GM10847 (cell line): ENCODE results near the gene PPIC.

Experiments
- POLR2A ChIP-seq: IDR thresholded peaks from 2 replicates; pipeline ENCODE4 v1.6.1; 2011; ENCODE audit not compliant: insufficient read length; ENCODE audit errors: extremely low read depth

Gene PPIC

GRCh38 chr5:122981846-122982245 lies 54.7 kb downstream of the PPIC start:
- no peak for TF ChIP-seq POLR2A

DNA sequence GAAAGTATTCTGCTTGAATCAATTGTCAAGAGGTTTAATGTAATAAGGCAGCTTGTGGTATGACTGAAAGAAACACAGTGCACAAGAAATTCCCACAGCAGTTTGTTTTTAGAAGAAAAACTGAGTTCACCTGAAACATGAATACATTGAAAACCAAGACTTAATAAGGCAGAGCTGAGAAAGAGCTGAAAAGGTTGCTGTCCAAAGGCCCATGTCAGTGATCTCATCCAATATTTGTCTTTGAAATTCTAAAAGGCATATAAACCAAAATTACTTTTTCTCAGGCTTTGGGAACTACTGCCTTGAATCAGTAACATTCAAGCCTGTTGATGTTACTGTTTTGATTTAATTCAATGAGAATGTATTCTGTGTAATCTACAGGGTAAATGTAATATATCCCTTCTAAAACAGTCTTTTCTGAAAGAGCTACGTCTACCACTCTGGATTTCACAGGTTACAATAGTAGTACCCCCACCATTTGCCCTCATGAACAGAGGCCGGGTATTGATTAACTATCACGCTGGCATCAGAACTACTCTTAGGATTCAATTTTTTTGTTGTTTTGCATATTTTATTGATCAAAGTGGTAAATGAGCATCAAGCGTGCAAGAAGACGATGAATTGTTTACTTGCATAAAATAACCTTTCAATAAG lies 57.8 kb downstream of the PPIC start:
- TF ChIP-seq POLR2A: no peak

DNA sequence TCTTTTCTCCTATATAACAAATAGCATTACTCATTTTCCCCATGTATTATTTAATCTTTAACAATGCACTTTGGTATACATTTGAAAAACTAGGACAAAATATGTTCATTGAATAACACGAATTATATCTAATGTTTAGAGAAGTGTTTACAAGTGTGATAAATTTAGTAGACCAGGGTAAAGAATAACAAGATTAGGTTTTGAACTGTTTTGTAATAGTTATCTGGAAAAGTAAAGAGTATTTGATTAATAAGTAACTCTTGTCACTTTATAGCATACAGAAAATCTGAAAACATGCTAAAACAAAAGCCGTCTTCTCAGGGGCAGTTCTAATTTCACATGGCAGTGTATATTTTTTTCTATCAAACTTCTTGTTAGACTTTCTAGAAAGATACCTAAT lies 58.5 kb downstream of the PPIC start:
- no peak for TF ChIP-seq POLR2A

DNA sequence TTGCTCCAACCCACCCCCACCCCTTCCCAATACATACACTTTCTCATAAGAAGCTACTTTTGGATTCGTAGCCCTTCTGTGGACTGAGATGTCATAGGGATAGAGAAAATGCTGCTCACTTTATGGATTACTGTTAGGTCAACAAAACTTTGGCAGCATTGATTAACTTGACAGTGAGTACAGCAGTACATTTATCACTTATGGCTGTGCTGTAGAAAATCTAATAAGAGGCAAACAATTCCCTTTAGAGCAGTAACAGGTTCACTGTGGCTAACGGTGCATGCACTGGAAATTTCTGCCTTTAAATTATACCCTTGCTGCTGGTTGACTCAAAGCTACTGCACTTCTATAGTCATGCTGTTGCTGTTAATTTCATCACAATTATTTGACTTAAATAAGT lies 59.2 kb downstream of the PPIC start:
- TF ChIP-seq POLR2A: no peak
